ENCODE measurements around the gene ACAA1.
"Not testable (repeated sequence)": the region's sequence is repeated elsewhere in the genome, so short reads cannot be mapped to it uniquely, and the experiment has no call there.

The ACAA1 gene

DNA sequence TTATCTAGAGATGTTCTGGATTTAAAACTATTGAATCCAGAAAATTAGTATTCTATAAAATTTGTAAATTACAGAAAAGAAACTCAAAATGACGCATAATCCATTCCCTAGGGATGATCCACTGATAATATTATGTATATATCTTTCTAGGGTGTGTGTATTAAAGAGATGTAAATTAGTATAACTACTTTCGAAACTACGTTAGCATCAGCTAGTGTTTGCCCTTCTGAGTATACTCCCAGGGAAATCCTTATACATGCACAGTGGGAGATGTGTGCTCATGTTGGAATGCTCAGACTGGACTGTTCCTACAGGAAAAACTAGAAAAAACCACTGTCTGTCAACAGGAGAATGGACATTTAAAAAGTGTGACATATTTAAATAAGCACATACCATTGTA, 36.4 kb downstream of the ACAA1 start:
- DNase-seq: no peak

DNA sequence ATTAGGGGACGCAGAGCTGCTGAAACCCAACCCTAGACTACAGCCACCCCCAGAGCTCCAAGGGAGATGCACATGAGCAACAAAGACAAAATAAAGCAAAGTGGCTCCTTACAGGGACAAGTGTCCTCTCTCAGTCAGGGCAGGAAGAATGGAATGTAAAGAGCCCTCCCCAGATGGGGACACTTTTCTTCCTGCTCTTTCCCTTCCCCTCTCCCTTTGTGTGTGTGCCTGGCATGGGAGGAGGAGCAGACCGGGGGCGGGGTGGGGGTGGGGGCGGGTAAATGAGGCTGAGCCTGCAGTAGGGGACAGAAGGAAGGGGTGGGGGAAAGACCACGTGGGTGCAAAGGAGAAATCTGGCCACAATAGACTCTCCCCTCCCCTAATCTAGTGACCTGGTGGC, 37.4 kb downstream of the ACAA1 start:
- DNase-seq: no peak

DNA sequence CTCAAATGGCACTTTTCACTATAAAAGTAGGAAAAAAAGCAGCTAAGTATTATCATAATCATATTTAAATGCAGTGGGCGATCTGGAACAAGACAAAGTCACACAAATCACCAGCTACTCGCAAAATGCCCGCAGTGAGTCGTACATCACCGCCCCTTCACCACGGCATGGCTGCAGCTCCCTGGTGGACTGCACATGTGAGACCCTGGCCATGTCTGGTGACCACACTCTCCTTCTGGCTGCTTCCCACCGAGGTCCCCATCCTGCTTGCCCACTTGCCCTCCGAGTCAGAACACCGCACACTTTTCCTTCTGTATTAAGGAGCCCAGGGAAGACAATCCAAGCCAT, 38.6 kb downstream of the ACAA1 start:
- no peak for DNase-seq

DNA sequence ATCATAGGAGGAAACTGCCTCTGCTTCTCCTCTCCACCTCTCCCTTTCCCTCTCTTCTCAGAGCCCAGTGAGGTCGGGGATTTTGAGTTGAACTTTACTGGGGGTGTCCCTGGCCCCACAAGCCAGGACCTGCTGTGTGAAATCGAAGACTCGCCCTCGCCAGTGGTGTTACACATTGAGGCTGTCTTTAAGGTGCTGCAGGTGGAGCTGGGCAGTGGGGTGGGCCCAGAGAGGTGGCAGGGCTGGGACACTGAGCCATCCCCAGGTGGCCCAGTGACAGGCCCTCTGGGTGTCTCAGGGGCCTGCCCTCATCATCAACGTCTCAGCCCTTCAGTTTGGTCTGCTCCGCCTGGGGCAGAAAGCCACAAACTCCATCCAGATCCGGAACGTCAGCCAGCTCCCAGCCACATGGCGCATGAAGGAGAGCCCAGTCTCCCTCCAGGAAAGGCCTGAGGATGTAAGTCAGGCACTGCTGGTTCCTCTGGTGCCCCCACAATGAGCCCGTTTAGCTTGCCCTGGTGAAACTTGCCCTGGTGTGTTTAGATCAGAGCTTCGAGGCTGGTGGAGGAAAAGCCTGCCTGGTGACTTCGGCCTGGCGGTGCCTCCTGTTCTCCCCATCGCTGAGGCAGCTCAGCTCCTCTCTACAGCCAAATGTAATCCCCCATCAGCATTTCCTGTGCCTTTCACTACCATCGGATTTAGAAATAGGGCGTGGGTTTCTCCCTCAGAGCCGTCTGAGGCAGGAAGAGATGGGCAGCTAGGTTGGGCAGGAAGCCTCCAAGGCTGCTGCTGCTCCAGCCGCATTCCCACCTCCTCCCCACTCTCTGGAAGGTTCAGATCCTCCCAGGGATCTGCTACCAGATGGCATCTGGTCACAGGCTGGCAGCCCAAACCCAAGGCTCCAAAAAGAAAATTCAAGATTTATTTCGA, 39.2 kb downstream of the ACAA1 start:
- no peak for DNase-seq

DNA sequence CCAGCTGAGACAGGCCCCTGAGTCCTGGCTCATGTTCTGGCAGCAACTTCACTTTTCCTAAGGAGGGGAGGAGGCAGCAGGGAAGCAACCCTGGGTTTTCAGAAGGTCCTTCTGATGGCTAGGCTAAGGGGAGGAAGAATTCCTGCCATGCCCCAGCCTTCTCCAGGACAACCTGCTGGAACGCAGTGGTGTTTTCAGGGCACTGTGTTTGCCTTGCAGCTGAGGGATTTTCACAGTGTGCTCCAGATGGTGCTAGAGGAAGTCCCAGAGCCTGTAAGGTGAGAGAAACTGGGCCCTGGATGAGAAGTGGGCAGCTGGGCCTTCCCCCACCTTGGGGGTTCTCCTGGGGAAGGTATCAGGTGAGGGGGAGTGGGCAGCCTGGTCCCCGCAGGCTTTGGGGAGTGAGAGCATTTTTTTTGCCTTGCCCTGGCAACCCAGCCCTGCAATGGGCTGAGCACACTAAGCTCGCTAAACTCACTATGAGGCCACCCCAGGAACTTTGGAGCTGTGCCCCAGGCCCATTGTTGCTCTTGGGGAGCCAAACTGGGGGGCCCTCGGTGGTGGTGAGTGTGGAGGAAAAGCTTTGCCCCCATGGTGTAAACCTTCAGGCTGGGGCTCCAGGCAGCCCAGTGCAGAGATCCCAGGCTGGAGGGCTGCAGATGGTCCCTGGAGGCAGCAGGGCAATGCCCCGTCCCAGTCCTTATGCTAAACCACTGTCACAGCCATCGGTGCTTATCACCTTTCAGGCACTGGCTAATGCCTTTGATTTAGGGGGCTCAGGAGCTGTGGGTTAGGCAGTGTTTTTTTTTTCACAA, 41.1 kb downstream of the ACAA1 start:
- DNase-seq: no peak

DNA sequence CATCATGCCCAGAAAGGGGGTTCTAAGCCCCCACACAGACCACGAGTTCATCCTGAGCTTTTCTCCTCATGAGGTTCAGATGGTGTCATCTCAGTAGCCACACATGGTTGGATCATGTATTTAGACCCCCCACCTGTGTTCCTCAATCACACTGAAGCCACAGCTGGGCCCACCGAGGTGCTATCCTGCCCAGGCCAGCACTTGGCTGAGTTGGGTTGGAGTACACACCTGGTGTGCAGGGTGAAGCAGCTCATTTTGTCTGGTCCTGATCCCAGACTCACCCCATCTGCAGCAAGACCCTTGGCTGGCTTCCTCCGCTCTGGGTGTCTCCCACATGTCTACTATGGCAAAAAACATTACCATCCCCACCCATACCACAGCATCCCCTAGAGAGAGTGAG, 41.9 kb downstream of the ACAA1 start:
- DNase-seq: no peak

DNA sequence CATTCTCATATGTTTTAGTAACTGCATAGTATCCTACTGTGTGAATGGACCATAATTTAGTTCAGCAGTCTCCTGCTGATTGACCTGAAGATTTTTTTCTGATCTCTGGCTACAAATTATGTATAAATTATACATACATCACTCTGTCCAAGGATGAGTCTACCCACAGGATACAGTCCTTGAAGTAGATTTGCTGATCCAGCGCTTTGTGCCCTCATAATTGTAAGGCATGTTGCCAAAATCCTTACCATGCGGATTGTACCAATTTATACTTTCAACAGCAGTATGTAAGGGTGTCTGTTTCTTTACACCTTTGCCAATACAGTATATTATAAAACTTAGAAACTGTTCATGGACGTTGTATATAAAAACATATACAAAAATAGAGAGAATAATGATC, 46.5 kb downstream of the ACAA1 start:
- DNase-seq: no peak

DNA sequence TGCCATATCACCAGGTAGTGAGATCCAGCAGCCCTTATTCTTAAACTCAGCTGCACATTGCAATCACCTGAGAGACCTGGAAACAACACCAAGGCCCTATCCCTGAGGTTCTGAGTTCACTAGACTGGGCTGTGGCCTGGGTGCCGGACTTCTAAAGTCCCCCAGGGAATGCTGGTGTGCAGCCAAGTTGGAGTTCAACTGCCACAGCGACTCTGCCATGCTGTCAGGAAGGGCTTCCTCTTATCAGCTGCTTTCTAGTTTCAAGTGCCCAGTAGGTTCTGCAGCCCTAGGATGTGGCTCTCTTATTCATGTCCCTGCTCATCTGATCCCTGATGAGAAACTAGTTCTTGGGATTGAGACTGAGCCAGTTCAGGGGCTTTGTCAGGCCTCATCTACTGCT, 47.8 kb downstream of the ACAA1 start:
- no peak for DNase-seq

DNA sequence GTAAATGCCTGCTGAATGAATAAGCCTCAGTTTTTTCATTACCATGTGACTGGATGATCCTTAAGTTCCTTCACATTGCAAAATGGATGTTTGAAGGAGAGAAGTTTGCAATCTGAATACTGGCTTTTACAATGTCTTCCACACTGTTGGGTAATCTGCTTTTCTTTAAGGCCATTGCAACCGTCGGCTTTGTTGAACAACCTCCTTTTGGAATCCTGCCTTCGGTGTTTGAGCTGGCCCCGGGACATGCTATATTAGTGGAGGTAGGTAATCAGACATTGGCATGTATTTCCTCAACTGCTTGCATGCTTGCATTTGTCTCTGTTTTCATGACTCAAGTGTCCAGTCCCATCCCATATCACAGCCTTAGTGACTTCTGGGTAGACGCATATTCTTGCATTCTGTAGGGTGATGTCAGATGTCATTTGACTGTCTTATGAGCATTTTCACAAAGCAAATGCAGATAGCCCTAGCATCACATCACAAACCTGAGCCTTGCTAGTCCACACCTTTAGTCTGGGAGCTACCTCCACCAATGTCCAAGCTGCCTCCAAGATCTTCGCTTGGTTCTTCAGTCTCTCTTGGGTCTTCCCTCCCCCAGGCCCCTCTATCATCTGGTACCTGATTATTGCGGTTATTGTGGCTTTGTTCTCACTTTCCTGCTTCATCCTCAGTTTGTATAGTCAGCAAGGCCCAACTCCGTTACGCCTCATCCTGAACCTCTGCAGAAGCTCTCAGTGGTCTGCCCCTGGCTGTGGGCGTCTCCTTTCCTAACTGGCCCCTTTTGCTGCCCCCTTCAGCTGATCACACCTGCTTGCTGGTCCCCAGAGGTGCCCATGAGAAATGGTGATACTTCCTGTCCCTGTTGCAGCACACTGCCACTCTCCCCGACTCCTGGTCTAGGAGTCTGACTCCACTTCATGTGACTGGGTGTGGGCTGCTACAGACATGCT, 48.5 kb downstream of the ACAA1 start:
- no peak for DNase-seq

DNA sequence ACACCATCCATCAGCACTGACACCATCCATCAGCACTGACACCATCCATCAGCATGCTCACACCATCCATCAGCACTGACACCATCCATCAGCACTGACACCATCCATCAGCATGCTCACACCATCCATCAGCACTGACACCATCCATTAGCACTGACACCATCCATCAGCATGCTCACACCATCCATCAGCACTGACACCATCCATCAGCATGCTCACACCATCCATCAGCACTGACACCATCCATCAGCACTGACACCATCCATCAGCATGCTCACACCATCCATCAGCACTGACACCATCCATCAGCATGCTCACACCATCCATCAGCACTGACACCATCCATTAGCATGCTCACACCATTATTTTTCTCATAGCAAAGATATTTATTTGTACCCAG, 49.6 kb downstream of the ACAA1 start:
- DNase-seq: not testable (repeated sequence)

DNA sequence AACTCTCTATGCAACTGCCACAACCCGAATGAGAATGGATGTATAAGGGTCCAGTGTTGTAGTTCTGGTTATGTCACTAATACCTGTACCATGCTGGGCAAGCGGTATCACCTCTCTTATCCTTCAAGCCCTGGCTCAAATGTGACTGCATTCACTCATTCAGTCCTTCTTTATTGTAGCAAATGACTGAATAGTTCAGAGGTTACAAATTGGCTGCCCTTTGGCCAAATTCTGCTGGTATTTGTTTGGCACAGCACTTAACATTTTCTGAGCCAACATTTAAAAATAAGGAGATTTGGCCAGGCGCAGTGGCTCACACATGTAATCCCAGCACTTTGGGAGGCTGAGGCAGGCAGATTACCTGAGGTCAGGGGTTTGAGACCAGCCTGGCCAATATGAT, 50.4 kb downstream of the ACAA1 start:
- DNase-seq: no peak

DNA sequence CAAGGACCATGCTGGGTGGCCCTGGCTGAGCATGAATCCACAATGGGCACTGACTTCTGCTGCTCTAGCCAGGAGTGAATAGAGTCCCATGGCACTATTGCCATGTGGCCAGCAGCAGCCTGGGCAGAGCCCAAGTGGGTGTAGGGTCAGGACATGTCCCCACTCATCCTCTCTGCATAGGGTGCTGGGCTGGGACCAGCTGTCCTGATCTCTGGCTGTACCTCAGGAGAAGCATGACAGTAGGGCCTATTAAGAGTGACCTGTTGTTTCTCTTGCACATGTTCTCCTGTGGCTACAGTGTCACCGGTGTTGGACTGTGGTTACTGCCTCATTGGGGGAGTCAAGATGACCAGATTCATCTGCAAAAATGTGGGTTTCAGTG, 51.0 kb downstream of the ACAA1 start:
- no peak for DNase-seq

DNA sequence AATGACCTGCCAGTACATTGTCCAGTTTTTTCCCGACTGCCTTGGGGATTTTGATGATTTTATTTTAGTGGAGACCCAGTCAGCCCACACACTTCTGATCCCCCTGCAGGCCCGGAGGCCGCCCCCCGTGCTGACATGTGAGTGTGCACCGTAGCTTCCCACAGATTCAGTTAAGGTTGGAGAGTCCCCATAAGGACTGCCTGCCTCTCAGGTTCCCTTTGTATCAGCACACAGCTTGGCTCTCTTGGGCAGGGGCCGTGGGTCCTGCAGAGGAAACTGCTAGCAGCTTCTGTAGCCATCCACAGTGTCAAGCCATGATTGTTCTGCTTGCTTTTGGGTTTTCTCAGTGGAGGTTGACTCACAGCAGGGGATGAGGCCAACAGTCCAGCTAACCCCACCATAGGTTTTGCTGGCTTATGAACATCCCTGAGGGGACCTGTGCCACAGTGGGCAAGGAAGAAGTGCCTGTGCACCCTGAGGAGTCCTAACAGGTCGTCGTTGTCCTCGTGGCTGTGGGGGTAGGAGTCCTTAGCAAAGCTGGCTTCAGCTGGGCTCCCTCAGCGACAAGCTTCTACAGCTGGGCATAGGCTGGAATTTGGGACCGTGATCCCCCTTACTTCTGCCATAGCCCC, 51.5 kb downstream of the ACAA1 start:
- no peak for DNase-seq

DNA sequence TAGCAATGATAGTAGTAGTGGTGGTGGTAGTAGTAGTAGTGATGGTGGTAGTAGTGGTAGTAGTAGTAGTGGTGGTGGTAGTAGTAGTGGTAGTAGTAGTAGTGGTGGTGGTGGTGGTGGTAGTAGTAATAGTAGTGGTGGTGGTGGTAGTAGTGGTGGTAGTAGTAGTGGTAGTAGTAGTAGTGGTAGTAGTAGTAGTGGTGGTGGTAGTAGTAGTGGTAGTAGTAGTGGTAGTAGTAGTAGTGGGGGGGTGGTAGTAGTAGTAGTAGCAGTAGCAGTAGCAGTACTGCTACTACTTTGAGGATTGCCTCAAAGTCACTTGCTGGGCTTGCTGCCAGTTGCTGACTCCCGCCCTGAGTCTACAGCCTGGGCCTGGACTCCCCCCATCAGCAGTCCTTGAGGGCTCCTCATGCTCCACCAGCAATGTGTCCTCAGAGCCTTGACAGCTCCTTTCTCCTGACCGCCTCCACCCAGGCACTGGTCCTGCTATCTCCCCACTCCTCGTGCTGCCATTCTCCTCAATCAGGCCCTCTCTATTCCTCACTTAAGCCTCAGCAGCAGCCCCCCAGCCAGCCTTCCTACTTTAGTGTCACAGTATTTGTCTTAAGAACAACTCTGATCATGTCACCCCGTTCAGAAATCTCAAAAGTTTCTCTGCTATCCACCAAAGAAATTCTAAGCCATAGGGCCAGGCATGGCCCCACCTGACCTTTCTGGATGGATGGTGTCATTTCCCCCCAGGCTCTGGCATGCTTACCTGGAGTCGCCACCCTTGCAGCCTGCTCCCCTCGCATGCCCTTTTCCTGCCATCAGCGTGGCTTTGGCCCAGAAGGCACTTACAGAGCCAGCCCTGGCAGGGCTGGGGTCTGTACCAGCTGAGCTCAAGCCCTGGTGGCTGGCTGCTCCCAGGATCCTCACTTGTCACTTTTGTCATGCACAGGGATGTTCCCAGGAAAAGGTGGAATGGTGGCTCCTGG, 52.3 kb downstream of the ACAA1 start:
- no peak for DNase-seq

DNA sequence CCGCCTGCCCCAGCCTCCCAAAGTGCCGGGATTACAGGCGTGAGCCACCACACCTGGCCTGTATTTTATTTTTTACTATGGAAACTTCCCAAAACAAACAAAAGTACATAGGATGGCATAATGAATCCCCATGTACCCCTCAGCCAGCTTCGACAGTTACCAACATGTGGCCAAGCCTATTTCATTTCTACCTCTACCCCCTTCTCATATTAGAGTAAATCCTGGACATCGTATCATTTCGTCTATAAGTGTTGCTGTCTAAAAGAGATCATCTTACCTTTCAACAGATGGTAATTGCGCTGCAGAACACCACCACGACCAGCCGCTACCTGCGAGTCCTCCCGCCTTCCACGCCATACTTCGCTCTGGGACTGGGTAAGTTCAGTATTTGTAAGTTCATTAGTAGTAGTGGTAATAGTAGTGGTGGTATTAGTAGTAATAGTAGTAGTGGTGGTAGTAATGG, 53.0 kb downstream of the ACAA1 start:
- no peak for DNase-seq

DNA sequence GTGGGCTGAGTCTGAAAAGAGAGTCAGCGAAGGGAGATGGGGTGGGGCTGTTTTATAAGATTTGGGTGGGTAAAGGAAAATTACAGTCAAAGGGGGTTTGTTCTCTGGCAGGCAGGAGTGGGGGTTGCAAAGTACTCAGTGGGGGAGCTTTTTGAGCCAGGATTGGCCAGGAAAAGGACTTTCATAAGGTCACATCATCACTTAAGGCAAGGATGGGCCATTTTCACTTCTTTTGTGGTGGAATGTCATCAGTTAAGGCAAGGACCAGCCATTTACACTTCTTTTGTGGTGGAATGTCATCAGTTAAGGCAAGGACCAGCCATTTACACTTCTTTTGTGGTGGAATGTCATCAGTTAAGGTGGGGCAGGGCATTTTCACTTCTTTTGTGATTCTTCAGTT, 53.7 kb downstream of the ACAA1 start:
- DNase-seq: not testable (repeated sequence)

DNA sequence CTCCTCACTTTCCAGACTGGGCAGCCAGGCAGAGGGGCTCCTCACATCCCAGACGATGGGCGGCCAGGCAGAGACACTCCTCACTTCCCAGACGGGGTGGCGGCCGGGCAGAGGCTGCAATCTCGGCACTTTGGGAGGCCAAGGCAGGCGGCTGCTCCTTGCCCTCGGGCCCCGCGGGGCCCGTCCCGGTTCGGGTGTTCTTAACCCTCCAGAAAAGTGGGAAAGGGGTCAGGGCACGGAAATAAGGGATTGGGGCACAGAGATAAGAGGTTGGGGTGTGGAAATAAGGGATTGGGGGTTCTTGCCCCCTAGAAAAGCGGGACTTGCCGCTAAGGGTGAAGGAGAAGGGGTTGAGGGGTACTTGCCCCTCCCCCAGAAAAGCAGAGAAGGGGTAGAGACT, 54.6 kb downstream of the ACAA1 start:
- DNase-seq: not testable (repeated sequence)

DNA sequence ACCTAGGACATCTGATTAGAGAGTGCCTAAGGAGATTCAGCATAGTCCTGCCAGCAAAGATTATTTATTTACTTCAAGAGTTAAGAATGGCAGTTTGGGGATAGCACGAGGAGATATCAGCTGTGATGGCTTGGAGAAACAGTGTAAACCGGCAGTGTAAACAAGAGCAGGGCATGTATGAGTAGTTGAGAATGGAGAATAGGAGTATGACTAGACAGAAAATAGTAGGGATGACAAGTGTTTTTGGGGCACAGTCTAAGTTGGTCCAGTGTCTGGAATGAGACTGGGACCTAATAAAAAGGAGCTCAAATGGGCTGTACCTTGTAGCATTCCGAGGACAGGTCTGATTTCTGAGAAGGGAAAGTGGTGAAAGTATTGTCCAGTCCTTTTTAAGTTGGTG, 59.9 kb downstream of the ACAA1 start:
- DNase-seq: not testable (repeated sequence)

Measured in NCI-H2081 (cell line).